ENCODE results near the gene CCDC146.
"Not testable (repeated sequence)": the region's sequence is repeated elsewhere in the genome, so short reads cannot be mapped to it uniquely, and the experiment has no call there.

The CCDC146 gene

GRCh38 chr7:77222819-77223218, 100.4 kb downstream of the CCDC146 start:
- CTCF ChIA-PET, result no interaction called here
- POLR2A ChIA-PET, result no interaction called here
- TF ChIP-seq, protein P1, sequence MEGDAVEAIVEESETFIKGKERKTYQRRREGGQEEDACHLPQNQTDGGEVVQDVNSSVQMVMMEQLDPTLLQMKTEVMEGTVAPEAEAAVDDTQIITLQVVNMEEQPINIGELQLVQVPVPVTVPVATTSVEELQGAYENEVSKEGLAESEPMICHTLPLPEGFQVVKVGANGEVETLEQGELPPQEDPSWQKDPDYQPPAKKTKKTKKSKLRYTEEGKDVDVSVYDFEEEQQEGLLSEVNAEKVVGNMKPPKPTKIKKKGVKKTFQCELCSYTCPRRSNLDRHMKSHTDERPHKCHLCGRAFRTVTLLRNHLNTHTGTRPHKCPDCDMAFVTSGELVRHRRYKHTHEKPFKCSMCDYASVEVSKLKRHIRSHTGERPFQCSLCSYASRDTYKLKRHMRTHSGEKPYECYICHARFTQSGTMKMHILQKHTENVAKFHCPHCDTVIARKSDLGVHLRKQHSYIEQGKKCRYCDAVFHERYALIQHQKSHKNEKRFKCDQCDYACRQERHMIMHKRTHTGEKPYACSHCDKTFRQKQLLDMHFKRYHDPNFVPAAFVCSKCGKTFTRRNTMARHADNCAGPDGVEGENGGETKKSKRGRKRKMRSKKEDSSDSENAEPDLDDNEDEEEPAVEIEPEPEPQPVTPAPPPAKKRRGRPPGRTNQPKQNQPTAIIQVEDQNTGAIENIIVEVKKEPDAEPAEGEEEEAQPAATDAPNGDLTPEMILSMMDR (IDR thresholded peaks at IDR 0.05; ENCODE audit: control extremely low read depth, extremely low read depth, low read depth, missing control alignments), result no peak
- DNase-seq (ENCODE audit: extremely low spot score), result no peak

DNA sequence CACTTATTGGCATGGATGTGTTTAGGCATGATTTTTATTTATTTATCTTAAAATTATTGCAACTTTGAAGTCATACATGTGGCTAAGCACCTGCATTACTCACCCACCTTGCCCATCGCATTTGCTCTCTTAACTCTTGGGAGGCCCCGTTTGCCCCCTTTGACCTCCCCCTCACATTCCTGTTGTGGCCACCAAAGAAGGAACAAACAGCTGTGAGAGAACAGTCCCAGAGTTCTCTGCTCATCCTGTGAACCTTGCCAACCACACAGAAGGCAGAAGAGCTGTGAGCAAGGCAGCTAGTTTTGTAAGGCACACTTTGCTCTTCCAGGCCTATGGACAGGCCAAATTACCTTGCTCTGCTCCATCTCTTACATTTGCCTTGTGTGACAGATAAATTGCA, 100.8 kb downstream of the CCDC146 start:
- no peak for DNase-seq (ENCODE audit: extremely low spot score)
- TF ChIP-seq, protein P1 (IDR thresholded peaks at IDR 0.05; ENCODE audit: control extremely low read depth, extremely low read depth, low read depth, missing control alignments), result no peak
- ChIA-PET POLR2A (interaction anchor here (0.6 kb wide), 1 partner anchor 340 kb away, joined by 3 read pairs; no protein-coding TSS in a partner anchor), CTCF (interaction anchor here (0.9 kb wide), 1 partner anchor 24 kb away, joined by 3 read pairs; no protein-coding TSS in a partner anchor)

- TF ChIP-seq, protein P1 (IDR thresholded peaks at IDR 0.05; ENCODE audit: control extremely low read depth, extremely low read depth, low read depth, missing control alignments), result no peak
- DNase-seq (ENCODE audit: extremely low spot score), result no peak
- POLR2A ChIA-PET, result no interaction called here
- CTCF ChIA-PET, result interaction anchor here (1.3 to 1.7 kb wide), 4 partner anchors 17 to 21 kb away, joined by 3 to 8 read pairs (median 4); no protein-coding TSS in a partner anchor
These were observed 104.0 kb downstream of the CCDC146 start for GRCh38 chr7:77226357-77226839.

DNA sequence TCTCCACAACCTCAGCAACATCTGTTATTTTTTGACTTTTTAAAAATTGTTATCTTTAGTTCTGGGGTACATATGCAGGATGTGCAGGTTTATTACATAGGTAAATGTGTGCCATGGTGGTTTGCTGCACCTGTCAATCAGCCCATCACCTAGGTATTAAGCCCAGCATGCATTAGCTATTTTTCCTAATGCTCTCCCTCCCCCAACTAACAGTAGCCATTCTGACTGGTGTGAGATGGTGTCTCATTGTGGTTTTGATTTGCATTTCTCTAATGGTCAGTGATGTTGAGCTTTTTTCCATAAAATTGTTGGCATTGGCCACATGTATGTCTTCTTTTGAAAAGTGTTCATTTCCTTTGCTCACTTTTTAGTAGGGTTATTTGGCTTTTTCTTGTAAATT, 106.4 kb downstream of the CCDC146 start:
- CTCF ChIA-PET; DNase-seq (ENCODE audit: extremely low spot score); POLR2A ChIA-PET: not testable (repeated sequence)

- no peak for DNase-seq (ENCODE audit: extremely low spot score)
- TF ChIP-seq, protein P1 (IDR thresholded peaks at IDR 0.05; ENCODE audit: control extremely low read depth, extremely low read depth, low read depth, missing control alignments), result no peak
- CTCF ChIA-PET, result interaction anchor here (2.7 to 6.7 kb wide), 2 partner anchors 15 to 27 kb away, joined by 6 to 45 read pairs; no protein-coding TSS in a partner anchor
- POLR2A ChIA-PET, result interaction anchor here (0.6 kb wide), 1 partner anchor 18 kb away, joined by 4 read pairs; no protein-coding TSS in a partner anchor
These were observed 110.1 kb downstream of the CCDC146 start for GRCh38 chr7:77232467-77232866.

- TF ChIP-seq, protein P1 (IDR thresholded peaks at IDR 0.05; ENCODE audit: control extremely low read depth, extremely low read depth, low read depth, missing control alignments), result no peak
- DNase-seq (ENCODE audit: extremely low spot score), result no peak
- CTCF ChIA-PET, result interaction anchor here (0.9 to 6.7 kb wide), 5 partner anchors 9 to 29 kb away, joined by 3 to 45 read pairs (median 6); no protein-coding TSS in a partner anchor
- POLR2A ChIA-PET, result no interaction called here
These were observed 112.9 kb downstream of the CCDC146 start for GRCh38 chr7:77235276-77235675.

GRCh38 chr7:77238703-77239136, 116.3 kb downstream of the CCDC146 start:
- POLR2A ChIA-PET, result no interaction called here
- CTCF ChIA-PET, result interaction anchor here (0.8 to 6.7 kb wide), 4 partner anchors 8 to 24 kb away, joined by 3 to 45 read pairs (median 7); no protein-coding TSS in a partner anchor
- no peak for DNase-seq (ENCODE audit: extremely low spot score)
- TF ChIP-seq, protein P1 (IDR thresholded peaks at IDR 0.05; ENCODE audit: control extremely low read depth, extremely low read depth, low read depth, missing control alignments), result no peak

All from GM10248 (cell line).